Fibroblast of the aortic adventitia (primary cell): ENCODE measurements around the gene DDRGK1. TPM values are rescaled to one million over a fixed set of nuclear protein-coding genes. Genes with fewer than 3 reads are reported as not detected.
"Not testable (repeated sequence)": the region's sequence is repeated elsewhere in the genome, so short reads cannot be mapped to it uniquely, and the experiment has no call there.

ENCODE experiments used
- DNase-seq: peaks from one replicate; pipeline ENCODE4 v3.0.0-alpha.2; 2010; ENCODE audit warnings: low read depth
- H3K4me3 ChIP-seq: 2 replicates; pipeline ENCODE4 v1.5.1; 2011; ENCODE audit warnings: low read depth, mild to moderate bottlenecking, control low read depth, low read length, moderate library complexity
- CTCF ChIP-seq: IDR thresholded peaks from 2 replicates; pipeline ENCODE4 v1.5.1; 2011; ENCODE audit warnings: mild to moderate bottlenecking, low read length, control low read depth, inconsistent platforms; ENCODE audit not compliant: insufficient read depth
- total RNA-seq: library from RNA; depleted of rRNA; stranded (reverse); fragments of >200 nt; gene quantifications from 2 replicates; pipeline ENCODE4 v1.2.3, GENCODE V29; 2012; ENCODE audit warnings: low replicate concordance

Gene DDRGK1
- total RNA-seq, 1 donor, result 24.9 TPM

- no peak for DNase-seq
- no peak for TF ChIP-seq CTCF
- no peak overlapping the region for H3K4me3 ChIP-seq
These were observed 10.5 kb downstream of the DDRGK1 start for GRCh38 chr20:3193806-3194616.

- no peak for DNase-seq
- no peak overlapping the region for H3K4me3 ChIP-seq
These were observed 12.1 kb downstream of the DDRGK1 start for GRCh38 chr20:3192226-3193015.

GRCh38 chr20:3190681-3191111 is 13.8 kb downstream of the DDRGK1 start:
- no peak for DNase-seq
- H3K4me3 ChIP-seq, result no peak overlapping the region
- TF ChIP-seq CTCF, result no peak

More at GRCh38 chr20:3192226-3193015, 12.1 kb downstream of the DDRGK1 start:
- TF ChIP-seq CTCF, result no peak

GRCh38 chr20:3189561-3190131 is 14.8 kb downstream of the DDRGK1 start:
- H3K4me3 ChIP-seq, result no peak overlapping the region
- no peak for DNase-seq
- TF ChIP-seq CTCF, result no peak

GRCh38 chr20:3188823-3189413 is 15.6 kb downstream of the DDRGK1 start:
- no peak overlapping the region for H3K4me3 ChIP-seq
- TF ChIP-seq CTCF, result no peak
- no peak for DNase-seq

GRCh38 chr20:3187861-3188260 is 16.6 kb downstream of the DDRGK1 start:
- H3K4me3 ChIP-seq, DNase-seq: not testable (repeated sequence)
